Umbilical cord (tissue), 2 donors: ENCODE data around the gene UBXN2A. TPM values are rescaled to one million over a fixed set of nuclear protein-coding genes. Genes with fewer than 3 reads are reported as not detected.
"Not testable (repeated sequence)": the region's sequence is repeated elsewhere in the genome, so short reads cannot be mapped to it uniquely, and the experiment has no call there.

ENCODE experiments used
- DNase-seq: peaks from one replicate; pipeline ENCODE4 v3.0.0-alpha.2; 2015; ENCODE audit warnings: low spot score
- total RNA-seq: library from RNA; depleted of rRNA; stranded (reverse); fragments of >200 nt; gene quantifications from one replicate; pipeline ENCODE4 v1.2.3, GENCODE V29; 2014; ENCODE audit warnings: low replicate concordance; ENCODE audit not compliant: insufficient read depth

Gene UBXN2A
- total RNA-seq, 1 donor from 2014 or later: 15.4 TPM

DNA sequence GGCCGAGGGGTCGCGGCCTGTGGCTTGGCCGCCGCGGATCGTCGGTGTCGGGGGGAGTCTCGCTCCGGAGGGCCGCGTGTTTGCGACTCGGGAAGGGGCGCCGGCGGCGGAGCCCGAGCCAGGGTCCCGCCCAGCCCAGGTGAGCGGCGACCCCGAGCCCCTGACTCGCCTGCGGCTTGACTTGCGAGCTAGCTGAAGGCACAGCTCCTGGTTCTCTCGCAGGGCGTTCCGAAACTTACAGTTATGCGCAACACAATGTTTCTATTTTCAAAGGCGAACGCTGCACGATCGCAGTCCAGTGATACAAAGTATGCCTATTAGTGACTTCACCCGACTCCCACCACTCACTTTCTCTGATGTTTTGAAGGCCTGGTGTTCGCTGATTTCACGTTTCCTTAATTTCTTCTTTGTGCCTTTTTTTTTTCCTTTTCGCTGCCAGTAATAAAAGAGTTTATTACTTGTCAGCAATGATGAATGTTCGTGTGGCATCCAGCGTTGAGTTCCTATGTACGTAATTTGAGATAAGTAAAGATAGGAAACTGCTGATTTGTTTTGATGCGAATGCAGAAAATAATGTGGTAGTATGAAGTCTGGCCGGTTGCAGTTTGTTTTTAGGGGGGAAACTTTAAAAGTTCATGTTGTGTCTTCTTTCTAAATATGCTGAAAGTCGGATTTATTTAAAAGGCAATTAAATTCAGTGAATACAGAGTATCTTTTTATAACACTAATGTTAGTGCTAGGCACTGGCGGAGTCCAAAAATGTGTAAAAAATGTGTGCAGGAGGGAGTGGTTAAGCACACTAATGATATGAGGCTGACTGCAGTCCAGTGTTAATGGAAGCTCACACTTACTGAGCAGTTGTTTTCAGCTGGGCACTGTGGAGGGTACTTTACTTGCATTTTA, 706 bp downstream of the UBXN2A start:
- DNase-seq: peak; percentile 61

DNA sequence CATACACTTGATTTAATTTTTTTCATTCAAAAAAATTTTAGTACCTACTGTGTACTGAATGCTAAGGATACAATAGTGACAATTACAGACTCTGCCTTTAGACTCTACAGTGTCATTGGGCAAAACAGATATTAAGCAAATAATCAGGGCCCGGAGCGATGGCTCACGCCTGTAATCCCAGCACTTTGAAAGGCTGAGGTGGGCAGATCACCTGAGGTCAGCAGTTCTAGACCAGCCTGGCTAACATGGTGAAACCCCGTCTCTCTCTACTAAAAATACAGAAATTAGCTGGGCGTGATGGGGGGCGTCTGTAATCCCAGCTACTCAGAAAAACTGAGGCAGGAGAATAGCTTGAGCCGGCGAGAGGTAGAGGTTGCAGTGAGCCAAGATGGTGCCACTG, 1.4 kb downstream of the UBXN2A start:
- DNase-seq: no peak

DNA sequence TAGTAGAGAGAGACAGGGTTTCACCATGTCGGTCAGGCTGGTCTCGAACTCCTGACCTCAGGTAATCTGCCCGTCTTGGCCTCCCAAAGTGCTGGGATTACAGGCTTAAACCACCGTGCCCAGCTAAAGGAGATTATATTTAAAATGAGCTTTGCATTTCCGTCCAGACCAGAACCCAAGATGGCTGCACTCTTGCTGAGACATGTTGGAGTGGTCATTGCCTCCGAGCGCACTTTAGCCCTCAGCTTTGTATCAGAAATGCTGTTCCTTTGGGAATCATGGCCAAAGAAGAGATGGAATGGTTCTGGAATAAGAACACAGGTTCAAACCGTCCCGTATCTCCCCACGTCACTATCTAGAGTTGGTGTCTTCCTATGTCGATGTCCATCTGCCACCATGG, 3.4 kb downstream of the UBXN2A start:
- no peak for DNase-seq

GRCh38 chr2:23944527-23944926, 4.3 kb downstream of the UBXN2A start:
- no peak for DNase-seq

GRCh38 chr2:23944976-23945375, 4.7 kb downstream of the UBXN2A start:
- DNase-seq: no peak

DNA sequence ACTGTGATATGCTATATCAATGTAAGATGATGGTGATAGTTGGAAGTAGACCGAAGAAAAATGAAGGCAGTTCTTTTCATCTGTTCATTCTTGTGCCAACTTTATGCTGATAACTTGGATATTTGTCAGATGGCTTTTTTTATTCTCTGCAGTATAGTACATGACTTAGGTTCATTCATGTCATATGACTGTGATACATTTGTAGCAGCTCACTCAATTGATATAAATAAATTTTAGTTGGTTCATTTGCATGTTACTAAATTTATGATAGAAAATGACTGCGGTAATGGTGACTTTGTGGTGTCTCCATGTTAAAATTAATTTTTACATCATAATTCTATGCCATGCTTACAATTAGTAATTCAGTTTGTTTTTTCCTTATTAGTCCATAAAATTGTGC, 7.1 kb downstream of the UBXN2A start:
- DNase-seq: no peak

- DNase-seq: not testable (repeated sequence)
These were observed 12.3 kb downstream of the UBXN2A start for GRCh38 chr2:23952558-23952957.

DNA sequence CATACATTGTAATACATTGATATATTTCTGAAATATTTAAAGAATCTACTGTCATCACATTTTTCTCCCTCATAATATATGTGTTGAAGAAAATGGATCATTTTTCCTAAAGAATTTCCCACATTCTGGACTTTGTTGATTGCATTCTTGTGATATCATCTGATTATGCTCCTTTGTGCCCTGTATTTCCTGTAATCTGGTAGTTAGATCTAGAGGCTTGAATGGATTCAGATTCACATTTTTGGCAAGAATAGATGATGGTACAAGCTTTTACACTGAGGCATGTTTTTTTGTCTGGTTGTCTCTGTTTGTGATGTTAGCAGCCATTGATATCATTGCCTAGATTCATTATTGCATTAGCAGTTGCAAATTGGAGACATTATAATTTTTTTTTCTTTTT, 13.4 kb downstream of the UBXN2A start:
- DNase-seq: no peak

- no peak for DNase-seq
These were observed 14.2 kb downstream of the UBXN2A start for GRCh38 chr2:23954325-23955014.

- DNase-seq: no peak
These were observed 27.6 kb downstream of the UBXN2A start for GRCh38 chr2:23967846-23968245.

DNA sequence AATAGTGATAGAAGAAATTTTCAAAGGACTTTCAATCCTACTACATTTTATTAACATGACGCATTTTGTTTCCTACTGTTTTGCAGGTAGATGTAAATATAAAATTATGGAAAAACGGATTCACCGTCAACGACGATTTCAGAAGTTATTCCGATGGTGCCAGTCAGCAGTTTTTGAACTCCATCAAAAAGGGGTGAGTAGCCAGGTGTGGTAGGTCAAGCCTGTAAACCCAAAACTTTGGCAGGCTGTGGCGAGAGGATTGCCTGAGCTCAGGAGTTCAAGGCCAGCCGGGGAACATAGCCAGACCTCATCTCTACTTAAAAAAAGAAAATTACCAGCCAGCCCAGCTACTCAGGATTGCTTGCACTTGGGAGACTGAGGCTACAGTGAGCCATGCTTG, 36.6 kb downstream of the UBXN2A start:
- no peak for DNase-seq

DNA sequence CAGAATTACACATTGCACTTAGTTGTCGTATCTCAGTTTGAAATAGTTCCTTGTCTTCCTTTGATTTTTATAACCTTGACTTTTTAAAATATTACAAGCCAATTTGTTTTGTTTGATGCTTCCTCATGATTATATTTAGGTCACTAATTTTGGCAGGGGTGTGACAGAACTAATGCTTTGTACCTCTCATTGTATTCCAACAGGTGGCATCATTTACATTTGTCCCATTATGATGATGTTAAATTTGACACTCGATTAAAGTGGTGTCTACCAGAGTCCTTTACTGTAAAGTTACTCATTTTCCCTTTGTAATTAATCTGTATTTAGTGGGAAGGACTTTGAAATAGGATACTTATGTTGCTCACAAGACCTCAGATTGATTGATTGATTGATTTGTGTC, 48.1 kb downstream of the UBXN2A start:
- no peak for DNase-seq

DNA sequence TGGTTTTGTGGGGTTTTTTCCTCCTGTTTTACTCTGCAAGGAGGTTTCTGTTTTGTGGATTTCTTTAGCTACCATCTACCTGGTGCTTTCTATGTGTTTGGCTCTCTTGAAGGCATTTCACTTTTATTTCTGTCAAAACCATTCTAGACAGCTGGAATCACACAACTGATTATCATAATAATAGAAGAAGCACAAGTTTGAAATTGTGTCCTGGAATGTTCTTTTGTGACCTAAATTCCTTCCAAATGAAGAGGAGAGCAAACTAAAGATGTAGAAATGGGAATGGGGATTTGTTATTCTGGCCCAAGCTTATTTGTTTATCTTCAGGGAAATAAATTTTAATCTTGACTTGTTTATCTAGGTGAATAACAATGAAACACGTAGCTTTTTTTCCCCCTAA, 52.7 kb downstream of the UBXN2A start:
- no peak for DNase-seq

GRCh38 chr2:23993736-23994269, 53.5 kb downstream of the UBXN2A start:
- DNase-seq: no peak

DNA sequence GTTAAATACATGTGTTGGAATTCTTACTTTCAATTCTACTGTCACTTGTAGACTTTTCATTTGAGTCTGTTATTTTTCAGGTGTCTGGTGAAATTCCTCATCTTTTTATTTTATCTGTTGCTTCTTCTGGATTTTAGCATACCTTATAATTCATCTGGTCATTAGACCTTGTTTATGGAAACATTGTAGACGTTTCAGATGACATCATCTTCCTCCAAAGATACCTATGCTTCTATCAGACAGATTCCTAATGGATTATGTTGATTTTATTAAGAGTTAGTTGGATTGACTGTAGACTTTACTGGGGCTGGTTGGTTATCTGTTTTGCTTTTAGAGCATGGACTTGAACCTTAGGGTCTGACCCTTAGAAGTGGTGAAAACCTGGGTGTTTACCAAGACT, 54.3 kb downstream of the UBXN2A start:
- no peak for DNase-seq

GRCh38 chr2:24007693-24008092, 67.4 kb downstream of the UBXN2A start:
- DNase-seq: no peak

- DNase-seq: no peak
These were observed 68.6 kb downstream of the UBXN2A start for GRCh38 chr2:24008672-24009366.

- DNase-seq: no peak
These were observed 69.1 kb downstream of the UBXN2A start for GRCh38 chr2:24009367-24009679.

- DNase-seq: no peak
These were observed 69.6 kb downstream of the UBXN2A start, which contains the start of gene MFSD2B for GRCh38 chr2:24009680-24010476. TSS of gene MFSD2B (plus strand) at chr2:24010085. CDS start at chr2:24010097, 12 bp downstream.

- no peak for DNase-seq
These were observed 70.4 kb downstream of the UBXN2A start for GRCh38 chr2:24010477-24011249.
